Measurements from ENCODE around the gene FBXW5.

DNA sequence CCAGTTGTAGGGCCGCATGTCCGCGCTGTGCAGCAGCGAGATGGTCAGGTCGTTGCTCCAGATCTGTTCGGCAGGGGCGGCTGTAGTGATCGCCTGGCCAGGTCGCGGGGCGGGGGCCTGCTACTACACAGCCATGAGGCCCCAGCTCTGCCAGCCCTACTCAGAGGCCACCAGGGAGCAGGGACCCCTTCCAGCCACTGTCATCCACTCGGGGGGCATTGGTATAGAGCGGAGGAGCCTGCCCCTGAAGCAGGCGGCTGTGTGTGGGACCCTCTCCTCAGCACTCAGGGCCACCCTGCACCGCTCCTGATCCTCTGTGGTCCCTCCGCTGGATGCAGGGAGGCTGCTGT lies 1.7 kb downstream of the FBXW5 start:
- TF ChIP-seq EZH2 (IDR thresholded peaks at IDR 0.05; ENCODE audit: insufficient read depth, poor library complexity, severe bottlenecking) (no peak), EZH2phosphoT487 (IDR thresholded peaks at IDR 0.05; ENCODE audit: insufficient read depth, low read depth) (no peak)

Data from GM23248 (cell line).